Activated B cell treated with CpG ODN at 0.5 μM for 24 hours (primary cell): ENCODE measurements around the gene TRAF3IP3. TPM values are rescaled to one million over a fixed set of nuclear protein-coding genes. Genes with fewer than 3 reads are reported as not detected.

Source experiments
- ATAC-seq: fragments of 200-7000 bp; cut with Tn5 transposase; one replicate; pipeline ENCODE4 v1.10.0; 2021; ENCODE audit warnings: low read depth, mild to moderate bottlenecking, moderate library complexity
- CTCF ChIA-PET: fragments of 350-600 bp; sonication (Branson Sonifier 250); formaldehyde crosslinking; loops from one replicate; lab custom pipeline; 2021; ENCODE audit warnings: antibody characterized with exemption; lab: Charles Lee
- POLR2A ChIA-PET: fragments of 350-600 bp; sonication (Branson Sonifier 250); formaldehyde crosslinking; loops from one replicate; lab custom pipeline; 2021; ENCODE audit warnings: antibody characterized with exemption; lab: Charles Lee
- DNase-seq: peaks from one replicate; pipeline ENCODE4 v3.0.0; 2022
- H3K27ac Mint-ChIP-seq: one replicate; pipeline ENCODE4 v1.8.0; 2020; ENCODE audit warnings: mixed read lengths
- H3K27me3 Mint-ChIP-seq: one replicate; pipeline ENCODE4 v1.8.0; 2021; ENCODE audit warnings: mixed read lengths
- H3K36me3 Mint-ChIP-seq: one replicate; pipeline ENCODE4 v1.8.0; 2021; ENCODE audit warnings: low read depth, mixed read lengths
- H3K4me1 Mint-ChIP-seq: one replicate; pipeline ENCODE4 v1.8.0; 2021; ENCODE audit warnings: mixed read lengths
- H3K4me3 Mint-ChIP-seq: one replicate; pipeline ENCODE4 v1.8.0; 2020; ENCODE audit warnings: mild to moderate bottlenecking, mixed read lengths
- H3K9me3 Mint-ChIP-seq: one replicate; pipeline ENCODE4 v1.8.0; 2020; ENCODE audit warnings: mixed read lengths
- CTCF ChIP-seq: fragments of 200-600 bp; IDR thresholded peaks from one replicate; pipeline ENCODE4 v1.8.0; 2022; ENCODE audit warnings: antibody characterized with exemption, mild to moderate bottlenecking
- intact Hi-C: fragments of 100-400 bp; cut with micrococcal nuclease; formaldehyde crosslinking; loops from one replicate; pipeline ENCODE4 v1.15.1; 2024
- total RNA-seq: library from RNA; stranded (reverse); gene quantifications from 2 replicates; pipeline ENCODE4 v1.2.3, GENCODE V29; 2022

TRAF3IP3 gene
- total RNA-seq, 1 donor from 2014 or later, result 166 TPM

- Mint-ChIP-seq H3K4me3 (no peak overlapping the region), H3K4me1 (no peaks in the 10 kb centered on the region), H3K36me3 (no peaks in the 10 kb centered on the region), H3K27ac (no peak overlapping the region), H3K9me3 (no peaks in the 10 kb centered on the region), H3K27me3 (peaks cover 16% of the 10 kb centered on the region)
- ATAC-seq (no peak), DNase-seq (no peak)
- intact Hi-C loops, result no loop called here
- ChIA-PET POLR2A (no interaction called here), CTCF (no interaction called here)
- TF ChIP-seq CTCF, result no peak
Measured at GRCh38 chr1:209710847-209711246, 45.0 kb upstream of the TRAF3IP3 start.

- peaks cover 11% of the 10 kb centered on the region for H3K27me3 Mint-ChIP-seq
- POLR2A ChIA-PET, result no interaction called here
Measured at GRCh38 chr1:209714338-209714737, 41.5 kb upstream of the TRAF3IP3 start.

GRCh38 chr1:209715314-209715713, 40.5 kb upstream of the TRAF3IP3 start:
- intact Hi-C loops, result no loop called here
- no peaks in the 10 kb centered on the region for H3K4me1 Mint-ChIP-seq
- ATAC-seq, result no peak
- no peaks in the 10 kb centered on the region for H3K36me3 Mint-ChIP-seq
- ChIA-PET POLR2A (no interaction called here), CTCF (no interaction called here)
- H3K9me3 Mint-ChIP-seq, result peaks cover 4% of the 10 kb centered on the region
- H3K27me3 Mint-ChIP-seq, result peaks cover 13% of the 10 kb centered on the region
- no peak overlapping the region for H3K27ac Mint-ChIP-seq
- TF ChIP-seq CTCF, result no peak
- no peak overlapping the region for H3K4me3 Mint-ChIP-seq
- DNase-seq, result no peak

More at GRCh38 chr1:209714338-209714737, 41.5 kb upstream of the TRAF3IP3 start:
- H3K4me3 Mint-ChIP-seq, result no peak overlapping the region
- peaks cover 3% of the 10 kb centered on the region for H3K9me3 Mint-ChIP-seq
- no peak for DNase-seq
- H3K27ac Mint-ChIP-seq, result no peak overlapping the region
- no peaks in the 10 kb centered on the region for H3K4me1 Mint-ChIP-seq
- CTCF ChIA-PET, result no interaction called here
- no peaks in the 10 kb centered on the region for H3K36me3 Mint-ChIP-seq
- no peak for ATAC-seq
- intact Hi-C loops, result no loop called here
- no peak for TF ChIP-seq CTCF

- Mint-ChIP-seq H3K27ac (no peak overlapping the region), H3K4me1 (no peaks in the 10 kb centered on the region), H3K27me3 (peaks cover 9% of the 10 kb centered on the region), H3K9me3 (peaks cover 4% of the 10 kb centered on the region), H3K36me3 (no peaks in the 10 kb centered on the region), H3K4me3 (no peak overlapping the region)
- no peak for ATAC-seq
- ChIA-PET CTCF (no interaction called here), POLR2A (no interaction called here)
- no peak for DNase-seq
- no peak for TF ChIP-seq CTCF
- intact Hi-C loops, result no loop called here
Measured at GRCh38 chr1:209717818-209718217, 38.0 kb upstream of the TRAF3IP3 start.

- CTCF ChIA-PET, result no interaction called here
- intact Hi-C loops, result no loop called here
- POLR2A ChIA-PET, result no interaction called here
- Mint-ChIP-seq H3K36me3 (no peaks in the 10 kb centered on the region), H3K27ac (no peak overlapping the region), H3K4me3 (no peak overlapping the region), H3K27me3 (peaks cover 3% of the 10 kb centered on the region), H3K9me3 (peaks cover 4% of the 10 kb centered on the region), H3K4me1 (no peaks in the 10 kb centered on the region)
- DNase-seq, result no peak
- TF ChIP-seq CTCF, result no peak
- ATAC-seq, result no peak
Measured at GRCh38 chr1:209720326-209720725, 35.5 kb upstream of the TRAF3IP3 start.
